Measurements from ENCODE around the gene LAMA3. TPM values are rescaled to one million over a fixed set of nuclear protein-coding genes. Genes with fewer than 3 reads are reported as not detected.

LAMA3 gene
- total RNA-seq, 1 experiment from 2014 or later: 8.1 TPM

- TF ChIP-seq TCF7L2 (IDR thresholded peaks at IDR 0.05; ENCODE audit: low read depth, low read length) (no peak), SIN3A (IDR thresholded peaks at IDR 0.05; ENCODE audit: borderline replicate concordance, insufficient read depth, low read depth, low read length) (no peak), CTCF (IDR thresholded peaks at IDR 0.05) (no peak), POLR2AphosphoS5 (IDR thresholded peaks at IDR 0.05; ENCODE audit: low read depth, low read length) (no peak), REST (IDR thresholded peaks at IDR 0.05; ENCODE audit: insufficient read depth in 1 of 2, low read depth in 2 of 2, low read length in 1 of 2) (no peak)
- intact Hi-C loops (cut with micrococcal nuclease; ENCODE audit: unreplicated experiment): no loop called here
- Histone ChIP-seq H3K4me3 (ENCODE audit: low read depth in 2 of 2, low read length in 2 of 2) (no peak overlapping the region), H3K36me3 (ENCODE audit: control insufficient read depth, insufficient read depth, low read length) (no peaks in the 10 kb centered on the region), H3K9me3 (ENCODE audit: control insufficient read depth, insufficient read depth, low read depth, low read length) (no peaks in the 10 kb centered on the region), H3K27me3 (ENCODE audit: control insufficient read depth, insufficient read depth, low read length) (no peaks in the 10 kb centered on the region; the same call in 1 of the 2 replicates), H3K27ac (ENCODE audit: low read length) (no peak overlapping the region), H3K4me1 (ENCODE audit: control insufficient read depth, insufficient read depth, low read length) (peaks cover 3% of the 10 kb centered on the region; the same call in 1 of the 2 replicates)
- ChIA-PET POLR2A (no interaction called here), CTCF (no interaction called here)
- no TSS peak for BruUV-seq (replicated peaks)
- ATAC-seq: no peak
- in situ Hi-C loops (cut with HindIII; ENCODE audit: low pct_unique_long_range_greater_than_20kb, low sequenced_read_pairs): no loop called here
- DNase-seq (ENCODE audit: low read depth, low spot score): no peak
These were observed 170.4 kb downstream of the LAMA3 start for GRCh38 chr18:23859466-23860336.

- DNase-seq (ENCODE audit: low read depth, low spot score) (no peak), ATAC-seq (no peak)
- no peak overlapping the region for H3K4me3 ChIP-seq (ENCODE audit: low read depth in 2 of 2, low read length in 2 of 2)
- no peaks in the 10 kb centered on the region for H3K9me3 ChIP-seq (ENCODE audit: control insufficient read depth, insufficient read depth, low read depth, low read length)
- no TSS peak for BruUV-seq (replicated peaks)
- H3K36me3 ChIP-seq (ENCODE audit: control insufficient read depth, insufficient read depth, low read length): no peaks in the 10 kb centered on the region
- H3K27ac ChIP-seq (ENCODE audit: low read length): no peak overlapping the region
- in situ Hi-C loops (cut with HindIII; ENCODE audit: low pct_unique_long_range_greater_than_20kb, low sequenced_read_pairs) (no loop called here), intact Hi-C loops (cut with micrococcal nuclease; ENCODE audit: unreplicated experiment) (no loop called here)
- peaks cover 3% of the 10 kb centered on the region; the same call in 1 of the 2 replicates for H3K4me1 ChIP-seq (ENCODE audit: control insufficient read depth, insufficient read depth, low read length)
- H3K27me3 ChIP-seq (ENCODE audit: control insufficient read depth, insufficient read depth, low read length): no peaks in the 10 kb centered on the region; the same call in 1 of the 2 replicates
- POLR2A ChIA-PET: no interaction called here
- CTCF ChIA-PET: no interaction called here
- TF ChIP-seq SIN3A (IDR thresholded peaks at IDR 0.05; ENCODE audit: borderline replicate concordance, insufficient read depth, low read depth, low read length) (no peak), TCF7L2 (IDR thresholded peaks at IDR 0.05; ENCODE audit: low read depth, low read length) (no peak), POLR2AphosphoS5 (IDR thresholded peaks at IDR 0.05; ENCODE audit: low read depth, low read length) (no peak), CTCF (IDR thresholded peaks at IDR 0.05) (no peak), REST (IDR thresholded peaks at IDR 0.05; ENCODE audit: insufficient read depth in 1 of 2, low read depth in 2 of 2, low read length in 1 of 2) (no peak)
These were observed 172.1 kb downstream of the LAMA3 start for GRCh38 chr18:23861326-23861725.

All from Panc1 (cell line).